ENCODE results near the gene KRCC1.
"Not testable (repeated sequence)": the region's sequence is repeated elsewhere in the genome, so short reads cannot be mapped to it uniquely, and the experiment has no call there.

The KRCC1 gene

DNA sequence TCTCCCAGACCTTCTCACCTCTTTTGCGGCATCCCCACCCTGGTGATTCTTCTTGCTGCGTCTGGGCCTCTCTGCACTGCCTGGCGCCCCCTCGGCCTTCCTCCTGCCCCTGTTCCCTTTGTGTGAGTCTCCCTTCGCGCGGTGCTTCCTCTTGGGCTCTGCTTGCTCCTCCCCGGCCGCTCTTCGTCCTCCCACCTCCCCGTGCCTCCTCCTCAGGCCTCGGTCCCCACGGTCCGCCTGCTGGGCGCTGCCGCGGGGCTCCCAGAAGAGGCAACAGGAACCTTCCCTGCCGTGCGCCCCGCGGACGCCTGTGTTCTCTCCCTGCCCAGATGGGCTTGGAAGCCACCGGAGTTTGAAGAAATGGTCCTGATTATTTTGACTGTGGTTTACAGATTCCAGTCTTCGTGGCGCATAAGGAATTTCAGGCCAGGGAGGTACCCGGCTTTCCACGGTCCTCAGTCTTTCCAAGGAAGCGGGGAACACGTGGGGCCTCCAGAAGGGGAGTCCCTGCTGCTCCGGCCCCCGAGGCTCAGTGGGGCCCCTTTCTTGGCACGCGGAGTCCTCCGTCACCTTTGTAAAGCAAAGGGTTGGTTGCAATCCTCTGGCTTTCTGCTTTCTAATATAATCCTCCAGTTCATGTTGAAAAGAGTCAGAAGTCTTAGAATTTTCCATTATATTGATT, 52.4 kb downstream of the KRCC1 start:
- Histone ChIP-seq H3K4me3 (ENCODE audit: severe bottlenecking) (no peak overlapping the region), H3K9me3 (ENCODE audit: severe bottlenecking) (no peaks in the 10 kb centered on the region), H3K27me3 (ENCODE audit: insufficient read depth, poor library complexity, severe bottlenecking) (no peaks in the 10 kb centered on the region), H3K4me1 (ENCODE audit: insufficient read depth, poor library complexity, severe bottlenecking) (no peaks in the 10 kb centered on the region), H3K36me3 (ENCODE audit: low read depth) (no peaks in the 10 kb centered on the region), H3K27ac (ENCODE audit: poor library complexity, severe bottlenecking) (no peak overlapping the region)
- DNase-seq (ENCODE audit: low spot score) (no peak), ATAC-seq (ENCODE audit: low read depth) (no peak)
- TF ChIP-seq, protein P1, sequence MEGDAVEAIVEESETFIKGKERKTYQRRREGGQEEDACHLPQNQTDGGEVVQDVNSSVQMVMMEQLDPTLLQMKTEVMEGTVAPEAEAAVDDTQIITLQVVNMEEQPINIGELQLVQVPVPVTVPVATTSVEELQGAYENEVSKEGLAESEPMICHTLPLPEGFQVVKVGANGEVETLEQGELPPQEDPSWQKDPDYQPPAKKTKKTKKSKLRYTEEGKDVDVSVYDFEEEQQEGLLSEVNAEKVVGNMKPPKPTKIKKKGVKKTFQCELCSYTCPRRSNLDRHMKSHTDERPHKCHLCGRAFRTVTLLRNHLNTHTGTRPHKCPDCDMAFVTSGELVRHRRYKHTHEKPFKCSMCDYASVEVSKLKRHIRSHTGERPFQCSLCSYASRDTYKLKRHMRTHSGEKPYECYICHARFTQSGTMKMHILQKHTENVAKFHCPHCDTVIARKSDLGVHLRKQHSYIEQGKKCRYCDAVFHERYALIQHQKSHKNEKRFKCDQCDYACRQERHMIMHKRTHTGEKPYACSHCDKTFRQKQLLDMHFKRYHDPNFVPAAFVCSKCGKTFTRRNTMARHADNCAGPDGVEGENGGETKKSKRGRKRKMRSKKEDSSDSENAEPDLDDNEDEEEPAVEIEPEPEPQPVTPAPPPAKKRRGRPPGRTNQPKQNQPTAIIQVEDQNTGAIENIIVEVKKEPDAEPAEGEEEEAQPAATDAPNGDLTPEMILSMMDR (IDR thresholded peaks at IDR 0.05; ENCODE audit: poor library complexity, severe bottlenecking): no peak

DNA sequence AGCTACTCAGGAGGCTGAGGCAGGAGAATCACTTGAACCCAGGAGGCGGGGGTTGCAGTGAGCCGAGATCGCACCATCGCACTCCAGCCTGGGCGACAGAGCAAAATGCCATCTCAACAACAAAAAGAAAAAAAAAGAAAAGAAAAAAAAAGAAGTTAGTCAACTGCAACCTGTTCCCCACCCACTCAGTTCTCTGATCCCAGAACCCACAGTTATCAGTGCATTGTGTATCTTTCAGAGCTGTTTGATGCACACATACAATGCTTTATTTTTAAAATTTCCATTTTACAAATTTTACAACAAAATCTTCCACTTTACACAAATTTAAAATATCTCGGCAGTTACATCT, 53.2 kb downstream of the KRCC1 start:
- no peak for ATAC-seq (ENCODE audit: low read depth)
- H3K4me1 ChIP-seq (ENCODE audit: insufficient read depth, poor library complexity, severe bottlenecking): no peaks in the 10 kb centered on the region

GRCh38 chr2:88000474-88000873, 55.1 kb downstream of the KRCC1 start:
- ATAC-seq (ENCODE audit: low read depth); H3K27me3 ChIP-seq (ENCODE audit: insufficient read depth, poor library complexity, severe bottlenecking); H3K9me3 ChIP-seq (ENCODE audit: severe bottlenecking); H3K36me3 ChIP-seq (ENCODE audit: low read depth); H3K27ac ChIP-seq (ENCODE audit: poor library complexity, severe bottlenecking); DNase-seq (ENCODE audit: low spot score); H3K4me1 ChIP-seq (ENCODE audit: insufficient read depth, poor library complexity, severe bottlenecking); H3K4me3 ChIP-seq (ENCODE audit: severe bottlenecking): not testable (repeated sequence)

More for the DNA sequence above, 53.2 kb downstream of the KRCC1 start:
- H3K27me3 ChIP-seq (ENCODE audit: insufficient read depth, poor library complexity, severe bottlenecking): no peaks in the 10 kb centered on the region
- H3K36me3 ChIP-seq (ENCODE audit: low read depth): no peaks in the 10 kb centered on the region
- no peak for DNase-seq (ENCODE audit: low spot score)
- no peaks in the 10 kb centered on the region for H3K9me3 ChIP-seq (ENCODE audit: severe bottlenecking)
- H3K27ac ChIP-seq (ENCODE audit: poor library complexity, severe bottlenecking): no peak overlapping the region
- no peak overlapping the region for H3K4me3 ChIP-seq (ENCODE audit: severe bottlenecking)
- TF ChIP-seq, protein P1 (IDR thresholded peaks at IDR 0.05; ENCODE audit: poor library complexity, severe bottlenecking): no peak

DNA sequence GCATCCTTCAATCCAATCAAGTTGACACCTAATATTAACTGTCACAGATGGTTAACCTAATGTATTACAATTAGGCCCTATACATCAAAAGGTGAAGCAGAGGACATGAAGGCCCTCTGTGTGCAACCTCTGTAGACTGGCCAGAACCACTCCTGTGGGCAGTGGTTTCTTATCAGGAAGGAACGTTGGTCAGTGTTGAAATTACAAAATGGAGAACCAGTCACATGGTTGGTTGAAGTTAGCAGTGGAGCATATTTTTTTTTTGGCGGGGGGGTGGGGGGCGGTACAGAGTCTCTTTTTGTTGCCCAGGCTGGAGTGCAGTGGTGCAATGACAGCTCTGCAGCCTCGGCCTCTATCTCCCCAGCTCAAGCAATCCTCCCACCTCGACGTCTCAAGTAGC, 59.0 kb downstream of the KRCC1 start:
- Histone ChIP-seq H3K27ac (ENCODE audit: poor library complexity, severe bottlenecking) (no peak overlapping the region), H3K27me3 (ENCODE audit: insufficient read depth, poor library complexity, severe bottlenecking) (no peaks in the 10 kb centered on the region)

DNA sequence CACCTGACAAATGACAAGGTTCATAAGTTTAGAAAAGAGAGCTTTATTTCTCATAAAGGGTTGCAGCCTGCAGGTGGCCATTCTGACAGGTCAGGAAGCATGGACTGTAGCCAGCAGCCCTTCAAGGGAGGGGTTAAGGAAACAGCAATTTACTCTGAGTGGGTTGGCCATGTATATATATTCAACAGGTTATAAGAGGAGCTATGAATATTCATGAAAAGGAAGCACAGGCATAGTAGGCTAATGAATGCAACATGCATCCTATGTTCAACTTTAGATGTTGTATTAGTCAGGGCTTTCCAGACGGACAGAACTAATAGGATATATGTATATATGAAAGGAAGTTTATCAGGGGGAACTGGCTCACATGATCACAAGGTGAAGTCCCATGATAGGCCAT, 59.8 kb downstream of the KRCC1 start:
- Histone ChIP-seq H3K36me3 (ENCODE audit: low read depth) (no peaks in the 10 kb centered on the region), H3K9me3 (ENCODE audit: severe bottlenecking) (no peaks in the 10 kb centered on the region), H3K27ac (ENCODE audit: poor library complexity, severe bottlenecking) (no peak overlapping the region), H3K27me3 (ENCODE audit: insufficient read depth, poor library complexity, severe bottlenecking) (no peaks in the 10 kb centered on the region), H3K4me3 (ENCODE audit: severe bottlenecking) (no peak overlapping the region), H3K4me1 (ENCODE audit: insufficient read depth, poor library complexity, severe bottlenecking) (no peaks in the 10 kb centered on the region)
- TF ChIP-seq, protein P1 (IDR thresholded peaks at IDR 0.05; ENCODE audit: poor library complexity, severe bottlenecking): no peak
- ATAC-seq (ENCODE audit: low read depth) (no peak), DNase-seq (ENCODE audit: low spot score) (no peak)

More for the DNA sequence above, 59.0 kb downstream of the KRCC1 start:
- Histone ChIP-seq H3K4me3 (ENCODE audit: severe bottlenecking) (no peak overlapping the region), H3K4me1 (ENCODE audit: insufficient read depth, poor library complexity, severe bottlenecking) (no peaks in the 10 kb centered on the region), H3K36me3 (ENCODE audit: low read depth) (no peaks in the 10 kb centered on the region), H3K9me3 (ENCODE audit: severe bottlenecking) (no peaks in the 10 kb centered on the region)
- DNase-seq (ENCODE audit: low spot score) (no peak), ATAC-seq (ENCODE audit: low read depth) (no peak)
- TF ChIP-seq, protein P1 (IDR thresholded peaks at IDR 0.05; ENCODE audit: poor library complexity, severe bottlenecking): no peak

DNA sequence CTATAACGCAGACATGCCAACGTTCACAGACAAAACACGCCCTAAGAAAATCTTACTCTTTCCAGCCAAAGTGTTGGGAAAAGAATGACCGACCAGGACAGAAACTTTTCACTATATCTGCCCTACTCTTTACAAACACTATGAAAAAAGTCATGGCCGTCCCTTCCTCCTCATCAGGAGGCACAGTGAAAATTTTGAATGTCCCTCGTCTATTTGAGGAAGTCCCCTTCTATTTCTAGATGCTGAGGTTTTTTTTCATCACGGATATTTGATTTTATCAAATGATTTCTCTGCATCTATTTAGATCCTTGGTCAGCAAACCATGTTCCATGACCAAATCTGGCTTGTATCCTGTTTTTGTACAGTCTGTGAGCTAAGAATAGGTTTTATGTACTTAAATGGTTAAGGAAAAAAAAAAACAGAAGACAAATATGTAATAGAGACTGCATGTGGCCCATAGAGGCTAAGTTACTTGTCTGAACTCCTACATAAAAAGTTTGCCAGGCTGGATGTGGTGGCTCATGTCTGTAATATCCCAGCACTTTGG, 61.2 kb downstream of the KRCC1 start:
- H3K27ac ChIP-seq (ENCODE audit: poor library complexity, severe bottlenecking); H3K36me3 ChIP-seq (ENCODE audit: low read depth); H3K4me1 ChIP-seq (ENCODE audit: insufficient read depth, poor library complexity, severe bottlenecking); DNase-seq (ENCODE audit: low spot score); H3K9me3 ChIP-seq (ENCODE audit: severe bottlenecking); ATAC-seq (ENCODE audit: low read depth); H3K27me3 ChIP-seq (ENCODE audit: insufficient read depth, poor library complexity, severe bottlenecking); H3K4me3 ChIP-seq (ENCODE audit: severe bottlenecking): not testable (repeated sequence)

DNA sequence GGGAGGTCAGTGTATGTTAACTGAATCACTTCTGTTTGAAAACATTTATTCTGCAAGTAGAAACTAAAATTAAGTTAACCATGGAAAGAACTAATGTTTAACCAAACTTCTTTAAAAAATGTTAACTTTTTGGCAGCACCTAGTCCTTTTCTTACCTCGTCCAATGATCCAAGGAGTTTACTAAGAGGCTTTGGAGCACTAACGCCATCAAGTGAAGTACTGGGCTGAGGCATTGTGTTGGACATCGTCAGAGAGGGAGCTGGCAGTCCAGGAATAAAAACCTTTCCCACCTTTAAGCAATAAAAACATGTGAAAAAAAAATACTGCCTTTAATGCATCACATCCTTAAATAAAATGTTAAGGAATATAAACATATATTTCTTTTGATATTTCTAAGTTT, 63.0 kb downstream of the KRCC1 start:
- DNase-seq (ENCODE audit: low spot score); H3K27ac ChIP-seq (ENCODE audit: poor library complexity, severe bottlenecking): not testable (repeated sequence)

DNA sequence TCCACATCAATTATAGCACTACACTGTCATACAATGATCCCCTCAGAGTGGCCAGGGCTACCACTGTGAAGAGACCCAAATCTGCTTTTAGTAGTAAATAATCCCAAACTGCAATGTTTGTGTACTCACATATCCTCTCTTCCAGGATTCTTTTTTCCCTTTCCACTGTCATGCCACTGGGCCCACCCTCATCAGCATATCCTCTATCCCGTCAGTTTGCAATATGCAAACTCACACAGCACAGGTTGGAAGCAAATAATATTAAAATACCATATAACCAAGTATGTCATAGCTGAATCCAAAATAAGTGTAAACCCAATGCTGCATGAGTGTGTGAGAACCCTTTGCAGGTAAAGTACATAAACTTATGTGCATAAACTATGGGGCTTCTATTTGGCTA, 68.1 kb downstream of the KRCC1 start:
- not testable (repeated sequence) for H3K27me3 ChIP-seq (ENCODE audit: insufficient read depth, poor library complexity, severe bottlenecking); ATAC-seq (ENCODE audit: low read depth); DNase-seq (ENCODE audit: low spot score); H3K9me3 ChIP-seq (ENCODE audit: severe bottlenecking); H3K4me3 ChIP-seq (ENCODE audit: severe bottlenecking); H3K36me3 ChIP-seq (ENCODE audit: low read depth); H3K27ac ChIP-seq (ENCODE audit: poor library complexity, severe bottlenecking); H3K4me1 ChIP-seq (ENCODE audit: insufficient read depth, poor library complexity, severe bottlenecking)

More for the DNA sequence above, 63.0 kb downstream of the KRCC1 start:
- not testable (repeated sequence) for H3K27me3 ChIP-seq (ENCODE audit: insufficient read depth, poor library complexity, severe bottlenecking); H3K36me3 ChIP-seq (ENCODE audit: low read depth); H3K4me1 ChIP-seq (ENCODE audit: insufficient read depth, poor library complexity, severe bottlenecking); H3K9me3 ChIP-seq (ENCODE audit: severe bottlenecking); ATAC-seq (ENCODE audit: low read depth); H3K4me3 ChIP-seq (ENCODE audit: severe bottlenecking)
